A549 (cell line): Measurements from ENCODE around the gene UBE4A.

Experiments
- CTCF ChIP-seq: fragments of >200 bp; sonication (Bioruptor Twin); formaldehyde crosslinking; IDR thresholded peaks from 3 replicates; pipeline ENCODE4 v1.5.1; 2016
- E2F6 ChIP-seq: IDR thresholded peaks from 2 replicates; pipeline ENCODE4 v1.6.1; 2012; ENCODE audit warnings: low read depth, borderline replicate concordance
- EP300 ChIP-seq, 2 experiments: fragments of >200 bp; sonication (Bioruptor Twin); formaldehyde crosslinking; IDR thresholded peaks; 2 replicates in 1 of 2; 3 replicates in 1 of 2; pipeline ENCODE4 v1.6.1; 2016 to 2017
- HOXA7 ChIP-seq: fragments of 250-450 bp; sonication (Bioruptor Pico); IDR thresholded peaks from 2 replicates; pipeline ENCODE4 v1.5.0; 2020; ENCODE audit warnings: mild to moderate bottlenecking, moderate library complexity
- MAFK ChIP-seq: fragments of 450-650 bp; IDR thresholded peaks from 2 replicates; pipeline ENCODE4 v1.6.1; 2014; ENCODE audit not compliant: partially characterized antibody
- MAX ChIP-seq: IDR thresholded peaks from 2 replicates; pipeline ENCODE4 v1.6.1; 2012
- NR3C1 ChIP-seq: fragments of >200 bp; sonication (Bioruptor Twin); formaldehyde crosslinking; IDR thresholded peaks from 3 replicates; pipeline ENCODE4 v1.6.1; 2017
- POLR2A ChIP-seq: IDR thresholded peaks from 2 replicates; pipeline ENCODE4 v1.6.1; 2012; ENCODE audit warnings: mild to moderate bottlenecking, low read length
- RARB ChIP-seq: fragments of 250-450 bp; sonication (Bioruptor Pico); IDR thresholded peaks from 2 replicates; pipeline ENCODE4 v1.8.0; 2021; ENCODE audit warnings: mild to moderate bottlenecking, moderate library complexity
- REST ChIP-seq: fragments of 200-600 bp; sonication (generic); IDR thresholded peaks from 2 replicates; pipeline ENCODE4 v1.6.1; 2016; ENCODE audit warnings: antibody characterized with exemption, mild to moderate bottlenecking, moderate library complexity
- RFX5 ChIP-seq: fragments of 450-650 bp; IDR thresholded peaks from 2 replicates; pipeline ENCODE4 v1.7.1; 2014; ENCODE audit warnings: antibody characterized with exemption, mild to moderate bottlenecking, moderate library complexity
- SREBF2 ChIP-seq: fragments of 450-650 bp; IDR thresholded peaks from 2 replicates; pipeline ENCODE4 v1.6.1; 2014; ENCODE audit warnings: mild to moderate bottlenecking, moderate library complexity
- ZNF302 ChIP-seq: fragments of 250-450 bp; sonication (Bioruptor Pico); IDR thresholded peaks from 2 replicates; pipeline ENCODE4 v1.9.0; 2021; ENCODE audit warnings: inconsistent platforms, mild to moderate bottlenecking, moderate library complexity

GRCh38 chr11:118418766-118419165 lies 59.4 kb downstream of the UBE4A start:
- TF ChIP-seq SREBF2 (no peak), MAX (no peak), CTCF (no peak), E2F6 (no peak), HOXA7 (CRISPR knock-in tag) (no peak), EP300 (IDR thresholded peaks at IDR 0.05) (no peak), REST (no peak), POLR2A (no peak), MAFK (no peak), NR3C1 (no peak), RFX5 (no peak), ZNF302 (CRISPR knock-in tag) (no peak), RARB (CRISPR knock-in tag) (no peak)
